KMS-11 (cell line): ENCODE measurements around the gene TMEM108.
"Not testable (repeated sequence)": the region's sequence is repeated elsewhere in the genome, so short reads cannot be mapped to it uniquely, and the experiment has no call there.

Experiments
- H2AFZ ChIP-seq: fragments of 200-600 bp; sonication (generic); 2 replicates; pipeline ENCODE4 v1.6.1; 2016; ENCODE audit warnings: antibody characterized with exemption, mixed run types, low read depth
- H3K27ac ChIP-seq: fragments of 200-600 bp; sonication (generic); 2 replicates; pipeline ENCODE4 v1.6.1; 2016; ENCODE audit warnings: mild to moderate bottlenecking, mixed run types
- H3K27me3 ChIP-seq: fragments of 200-600 bp; sonication (generic); 2 replicates; pipeline ENCODE4 v1.6.1; 2017; ENCODE audit warnings: mild to moderate bottlenecking, low read depth, mixed run types, moderate library complexity; ENCODE audit not compliant: insufficient read depth
- H3K36me3 ChIP-seq: fragments of 200-600 bp; sonication (generic); 2 replicates; pipeline ENCODE4 v1.6.1; 2017; ENCODE audit warnings: mild to moderate bottlenecking, mixed run types; ENCODE audit not compliant: insufficient read depth
- H3K4me1 ChIP-seq: fragments of 200-600 bp; sonication (generic); 2 replicates; pipeline ENCODE4 v1.6.1; 2016; ENCODE audit warnings: mild to moderate bottlenecking, low read depth, mixed run types; ENCODE audit not compliant: poor library complexity, severe bottlenecking
- H3K4me2 ChIP-seq: fragments of 200-600 bp; sonication (generic); 2 replicates; pipeline ENCODE4 v1.7.0; 2016; ENCODE audit warnings: mild to moderate bottlenecking, mixed run types
- H3K4me3 ChIP-seq: fragments of 200-600 bp; sonication (generic); IDR thresholded peaks from 2 replicates; pipeline ENCODE4 v1.6.1; 2017; ENCODE audit warnings: low read depth, low read length, mixed read lengths; ENCODE audit not compliant: insufficient read depth
- H3K79me2 ChIP-seq: fragments of 200-600 bp; sonication (generic); 2 replicates; pipeline ENCODE4 v1.6.1; 2016; ENCODE audit warnings: low read depth, mixed run types; ENCODE audit not compliant: insufficient read depth
- H3K9ac ChIP-seq: fragments of 200-600 bp; sonication (generic); 2 replicates; pipeline ENCODE4 v1.6.1; 2016; ENCODE audit warnings: mild to moderate bottlenecking, mixed run types
- H4K20me1 ChIP-seq: fragments of 200-600 bp; sonication (generic); 2 replicates; pipeline ENCODE4 v1.6.1; 2016; ENCODE audit warnings: mild to moderate bottlenecking, mixed run types; ENCODE audit not compliant: insufficient read depth
- CTCF ChIP-seq: fragments of 200-600 bp; sonication (generic); conservative IDR thresholded peaks from 2 replicates; pipeline ENCODE4 v1.6.1; 2017; ENCODE audit warnings: low read depth, mild to moderate bottlenecking, antibody characterized with exemption, low read length, moderate library complexity, mixed read lengths

The TMEM108 gene

GRCh38 chr3:133014325-133014724 is 23.9 kb upstream of the TMEM108 start:
- Histone ChIP-seq H3K9ac (no peak overlapping the region), H3K36me3 (no peaks in the 10 kb centered on the region), H3K4me1 (no peaks in the 10 kb centered on the region), H2AFZ (no peak overlapping the region), H3K79me2 (no peaks in the 10 kb centered on the region), H4K20me1 (no peaks in the 10 kb centered on the region), H3K27me3 (no peaks in the 10 kb centered on the region), H3K4me2 (no peak overlapping the region), H3K4me3 (no peak overlapping the region), H3K27ac (no peak overlapping the region)
- no peak for TF ChIP-seq CTCF

GRCh38 chr3:133015573-133015972 is 22.6 kb upstream of the TMEM108 start:
- H3K36me3 ChIP-seq, H3K4me3 ChIP-seq, H4K20me1 ChIP-seq, H2AFZ ChIP-seq, H3K79me2 ChIP-seq, H3K27me3 ChIP-seq, H3K4me1 ChIP-seq, H3K27ac ChIP-seq, H3K4me2 ChIP-seq, H3K9ac ChIP-seq: not testable (repeated sequence)

- Histone ChIP-seq H3K4me2 (no peak overlapping the region), H3K4me1 (no peaks in the 10 kb centered on the region), H4K20me1 (no peaks in the 10 kb centered on the region), H3K9ac (no peak overlapping the region), H3K79me2 (no peaks in the 10 kb centered on the region), H2AFZ (no peak overlapping the region), H3K36me3 (no peaks in the 10 kb centered on the region), H3K4me3 (no peak overlapping the region), H3K27me3 (no peaks in the 10 kb centered on the region), H3K27ac (no peak overlapping the region)
- TF ChIP-seq CTCF = no peak
Observed at GRCh38 chr3:133016838-133017309, 21.3 kb upstream of the TMEM108 start.

- no peak overlapping the region for H3K4me2 ChIP-seq
- no peaks in the 10 kb centered on the region for H3K36me3 ChIP-seq
- no peak for TF ChIP-seq CTCF
- H4K20me1 ChIP-seq = no peaks in the 10 kb centered on the region
- no peak overlapping the region for H2AFZ ChIP-seq
- no peaks in the 10 kb centered on the region for H3K27me3 ChIP-seq
- H3K4me1 ChIP-seq = no peaks in the 10 kb centered on the region
- no peak overlapping the region for H3K27ac ChIP-seq
- H3K9ac ChIP-seq = no peak overlapping the region
- no peak overlapping the region for H3K4me3 ChIP-seq
- no peaks in the 10 kb centered on the region for H3K79me2 ChIP-seq
Observed at GRCh38 chr3:133018921-133019320, 19.3 kb upstream of the TMEM108 start.

GRCh38 chr3:133021206-133021605 is 17.0 kb upstream of the TMEM108 start:
- H3K9ac ChIP-seq = no peak overlapping the region
- H2AFZ ChIP-seq = no peak overlapping the region
- TF ChIP-seq CTCF = no peak
- no peak overlapping the region for H3K4me2 ChIP-seq
- H3K79me2 ChIP-seq = no peaks in the 10 kb centered on the region
- H3K4me1 ChIP-seq = no peaks in the 10 kb centered on the region
- no peaks in the 10 kb centered on the region for H4K20me1 ChIP-seq
- no peaks in the 10 kb centered on the region for H3K36me3 ChIP-seq
- no peak overlapping the region for H3K4me3 ChIP-seq
- H3K27ac ChIP-seq = no peak overlapping the region
- no peaks in the 10 kb centered on the region for H3K27me3 ChIP-seq
